HAP-1 (cell line): ENCODE data around the gene TNKS1BP1.
A peak's percentile ranks its signal among the peaks of the same experiment; 100 is the strongest.

Experiments used
- DNase-seq, 2 experiments: peaks; one replicate each; pipeline ENCODE4 v3.0.0-alpha.2; 2016 to 2020; ENCODE audit warnings: low spot score in 2 of 2
- H3K27me3 ChIP-seq: fragments of 250-450 bp; sonication (Bioruptor Pico); 2 replicates; pipeline ENCODE4 v1.5.1; 2020; ENCODE audit warnings: low read depth, mild to moderate bottlenecking, moderate library complexity
- H3K36me3 ChIP-seq: fragments of 250-450 bp; sonication (Bioruptor Pico); replicated peaks from 2 replicates; pipeline ENCODE4 v1.5.1; 2020; ENCODE audit warnings: mild to moderate bottlenecking
- H3K4me1 ChIP-seq: fragments of 250-450 bp; sonication (Bioruptor Pico); 2 replicates; pipeline ENCODE4 v1.5.1; 2020; ENCODE audit warnings: mild to moderate bottlenecking
- H3K4me3 ChIP-seq: fragments of 250-450 bp; sonication (Bioruptor Pico); 2 replicates; pipeline ENCODE4 v1.5.1; 2020; ENCODE audit warnings: mild to moderate bottlenecking, moderate library complexity
- H3K9me3 ChIP-seq: fragments of 250-450 bp; sonication (Bioruptor Pico); 2 replicates; pipeline ENCODE4 v1.5.1; 2020; ENCODE audit warnings: mild to moderate bottlenecking, moderate library complexity
- in situ Hi-C: fragments of 300-500 bp; cut with MboI; formaldehyde crosslinking; loops from 3 replicates; pipeline ENCODE4 v1.14.3; 2020; ENCODE audit warnings: low sequenced_read_pairs, inconsistent platforms, mixed read lengths

Gene TNKS1BP1

GRCh38 chr11:57276169-57276970, 48.4 kb downstream of the TNKS1BP1 start:
- DNase-seq, result no peak
- Histone ChIP-seq H3K9me3 (no peaks in the 10 kb centered on the region), H3K27me3 (no peaks in the 10 kb centered on the region), H3K36me3 (no peaks in the 10 kb centered on the region), H3K4me1 (peaks cover 13% of the 10 kb centered on the region), H3K4me3 (no peak overlapping the region)
- in situ Hi-C loops, result no loop called here

GRCh38 chr11:57275582-57275981, 49.2 kb downstream of the TNKS1BP1 start:
- no peak for DNase-seq
- H3K36me3 ChIP-seq, result no peaks in the 10 kb centered on the region
- H3K4me1 ChIP-seq, result peaks cover 13% of the 10 kb centered on the region
- H3K4me3 ChIP-seq, result no peak overlapping the region
- no peaks in the 10 kb centered on the region for H3K9me3 ChIP-seq
- in situ Hi-C loops, result no loop called here
- H3K27me3 ChIP-seq, result no peaks in the 10 kb centered on the region

DNA sequence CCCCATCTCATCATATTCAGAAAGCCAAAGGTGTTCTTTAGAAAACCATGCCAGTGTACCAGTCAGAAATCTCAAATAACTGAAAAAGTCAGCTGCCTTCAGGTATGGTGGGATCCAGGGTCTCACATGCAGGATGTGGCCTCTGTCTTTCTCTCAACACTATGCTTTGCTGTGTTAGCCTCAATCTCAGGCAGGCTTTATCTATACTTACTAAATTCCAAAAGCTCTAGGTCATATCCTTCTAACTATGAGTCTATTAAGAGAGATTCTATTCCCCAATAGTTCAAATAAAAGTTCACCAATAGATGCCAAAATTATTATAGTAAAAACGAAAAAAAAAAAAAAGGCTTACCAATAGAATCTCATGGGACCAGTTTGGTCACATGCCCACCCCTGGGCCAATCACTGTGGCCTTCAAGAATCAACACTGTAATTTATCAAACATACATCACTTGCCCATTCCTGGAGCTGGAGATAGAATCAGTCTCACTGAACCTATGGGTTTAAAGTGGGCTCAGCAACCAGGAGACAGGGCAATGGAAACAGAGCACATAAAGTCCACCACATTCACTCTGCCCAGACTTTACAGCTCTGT, 49.8 kb downstream of the TNKS1BP1 start:
- no peaks in the 10 kb centered on the region for H3K36me3 ChIP-seq
- in situ Hi-C loops, result no loop called here
- no peaks in the 10 kb centered on the region for H3K9me3 ChIP-seq
- peaks cover 13% of the 10 kb centered on the region for H3K4me1 ChIP-seq
- H3K4me3 ChIP-seq, result no peak overlapping the region
- no peaks in the 10 kb centered on the region for H3K27me3 ChIP-seq
- DNase-seq, result no peak

- no peak for DNase-seq
- Histone ChIP-seq H3K4me1 (peaks cover 13% of the 10 kb centered on the region), H3K27me3 (no peaks in the 10 kb centered on the region), H3K36me3 (no peaks in the 10 kb centered on the region), H3K4me3 (no peak overlapping the region), H3K9me3 (no peaks in the 10 kb centered on the region)
- in situ Hi-C loops, result no loop called here
These were observed 51.2 kb downstream of the TNKS1BP1 start for GRCh38 chr11:57273448-57274058.

DNA sequence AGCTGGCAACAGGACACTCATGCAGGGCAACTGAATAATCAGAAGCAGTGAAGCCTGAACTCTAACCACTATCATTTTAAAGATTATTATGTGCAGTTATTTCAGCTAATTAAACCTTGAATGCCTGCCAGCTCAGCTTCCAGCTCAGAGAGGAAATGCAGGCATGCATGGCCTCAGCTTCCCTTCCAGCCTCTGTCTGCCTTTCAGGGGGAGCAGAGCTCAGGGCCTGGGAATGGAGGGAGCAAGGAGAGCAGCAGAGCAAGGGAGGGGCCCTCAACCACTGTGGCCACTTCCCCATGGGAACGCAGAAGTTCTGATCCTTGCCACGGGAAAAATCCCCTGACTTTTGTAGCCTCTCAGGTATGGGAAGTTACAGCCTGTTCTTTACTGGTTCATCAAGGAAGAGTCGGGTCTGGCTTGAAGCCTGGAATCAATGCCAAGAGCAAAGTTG, 55.2 kb downstream of the TNKS1BP1 start:
- Histone ChIP-seq H3K27me3 (no peaks in the 10 kb centered on the region), H3K4me1 (no peaks in the 10 kb centered on the region), H3K36me3 (no peaks in the 10 kb centered on the region), H3K4me3 (no peak overlapping the region), H3K9me3 (no peaks in the 10 kb centered on the region)
- no peak for DNase-seq
- in situ Hi-C loops, result no loop called here

GRCh38 chr11:57266157-57266556, 58.6 kb downstream of the TNKS1BP1 start:
- H3K9me3 ChIP-seq, result no peaks in the 10 kb centered on the region
- peaks cover 30% of the 10 kb centered on the region for H3K4me1 ChIP-seq
- in situ Hi-C loops, result no loop called here
- H3K4me3 ChIP-seq, result no peak overlapping the region
- DNase-seq, result no peak
- H3K36me3 ChIP-seq, result no peaks in the 10 kb centered on the region
- H3K27me3 ChIP-seq, result no peaks in the 10 kb centered on the region

DNA sequence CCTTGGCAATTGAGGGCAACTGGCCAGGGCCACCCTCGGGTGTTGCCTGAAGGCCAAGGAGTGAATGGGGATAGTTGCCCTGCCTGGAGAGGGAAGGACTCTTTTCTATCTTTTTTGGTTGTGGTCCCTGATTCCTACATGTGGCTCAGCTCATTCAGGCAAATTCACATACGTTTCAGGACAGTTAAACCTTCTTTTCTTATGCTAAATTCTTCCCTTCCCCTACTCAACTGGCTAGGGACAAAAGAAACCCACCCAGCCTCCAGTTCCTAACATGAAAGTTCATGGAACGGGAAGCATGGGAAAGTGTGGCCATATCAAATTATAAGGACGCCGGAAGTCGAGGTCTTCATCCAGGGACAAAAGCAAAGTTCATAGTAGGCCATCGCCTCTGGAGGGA, 61.4 kb downstream of the TNKS1BP1 start:
- H3K9me3 ChIP-seq, result no peaks in the 10 kb centered on the region
- peaks cover 30% of the 10 kb centered on the region for H3K4me1 ChIP-seq
- in situ Hi-C loops, result no loop called here
- H3K36me3 ChIP-seq, result no peaks in the 10 kb centered on the region
- no peaks in the 10 kb centered on the region for H3K27me3 ChIP-seq
- H3K4me3 ChIP-seq, result peak overlapping the region; percentile 23
- DNase-seq, result peak; percentile 71 to 87

DNA sequence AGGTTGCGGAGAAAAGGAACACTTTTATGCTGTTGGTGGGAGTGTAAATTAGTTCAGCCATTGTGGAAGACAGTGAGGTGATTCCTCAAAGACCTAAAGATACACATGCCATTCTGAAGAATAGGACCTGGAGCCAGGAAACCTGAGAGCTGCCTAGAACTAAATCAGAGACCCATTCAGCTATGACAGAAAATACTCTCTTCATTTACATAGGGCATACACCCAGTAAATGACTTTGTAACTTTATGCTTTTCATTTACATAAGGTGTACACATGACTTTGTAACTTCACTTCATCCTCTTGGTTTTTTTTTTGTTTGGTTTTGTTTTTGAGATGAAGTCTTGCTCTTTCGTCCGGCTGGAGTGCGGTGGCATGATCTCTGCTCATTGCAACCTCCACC, 62.6 kb downstream of the TNKS1BP1 start:
- no peaks in the 10 kb centered on the region for H3K9me3 ChIP-seq
- in situ Hi-C loops, result no loop called here

DNA sequence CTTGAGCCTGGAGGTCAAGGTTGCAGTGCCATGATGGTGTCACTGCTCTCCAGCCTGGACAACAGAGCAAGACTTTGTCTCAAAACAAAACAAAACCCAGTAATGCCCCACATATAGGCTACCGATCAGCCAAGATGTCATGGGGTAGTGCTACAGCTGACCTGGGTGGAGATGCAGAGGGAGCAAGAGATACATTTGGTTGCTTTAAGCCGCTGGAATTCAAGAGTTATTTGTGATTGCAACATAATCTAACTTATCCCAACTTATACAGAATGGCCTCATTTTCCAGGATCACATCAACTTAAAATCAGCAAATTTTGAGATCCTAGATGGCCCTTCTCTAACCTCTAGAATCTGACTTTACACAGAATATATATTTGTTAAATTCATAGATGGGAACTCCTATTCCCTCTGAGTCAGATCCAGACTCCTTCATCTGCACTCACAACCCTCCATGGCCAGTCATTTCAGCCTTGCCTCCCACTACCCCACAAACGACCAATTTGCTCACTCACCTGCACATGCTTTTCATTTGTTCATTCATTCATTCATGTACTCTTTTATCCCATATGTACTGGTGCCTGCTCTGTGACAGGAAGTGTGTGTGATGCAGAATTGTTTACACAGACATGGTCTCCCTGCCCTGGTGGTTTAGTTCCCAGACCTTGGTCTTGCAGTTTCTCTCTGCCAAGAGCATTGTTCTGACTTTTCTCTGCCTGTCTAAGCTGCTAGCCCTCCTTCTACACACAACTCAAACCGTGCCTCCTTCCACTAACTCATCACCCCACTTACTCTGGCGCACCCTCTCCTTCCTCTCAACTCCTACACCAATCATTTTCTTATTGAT, 63.6 kb downstream of the TNKS1BP1 start:
- peaks cover 34% of the 10 kb centered on the region for H3K4me1 ChIP-seq
- in situ Hi-C loops, result no loop called here
- H3K4me3 ChIP-seq, result no peak overlapping the region
- H3K27me3 ChIP-seq, result no peaks in the 10 kb centered on the region
- 0 out of 2 replicates have a peak, but pooled peaks cover 4% of the 10 kb centered on the region for H3K9me3 ChIP-seq
- no peaks in the 10 kb centered on the region for H3K36me3 ChIP-seq
- no peak for DNase-seq

More for the DNA sequence above, 62.6 kb downstream of the TNKS1BP1 start:
- no peaks in the 10 kb centered on the region for H3K27me3 ChIP-seq
- peak in 1 of 2 experiments; percentile 31 for DNase-seq
- H3K4me1 ChIP-seq, result peaks cover 30% of the 10 kb centered on the region
- no peak overlapping the region for H3K4me3 ChIP-seq
- no peaks in the 10 kb centered on the region for H3K36me3 ChIP-seq

GRCh38 chr11:57256119-57256518, 68.6 kb downstream of the TNKS1BP1 start:
- peaks cover 4% of the 10 kb centered on the region; the same call in 1 of the 2 replicates for H3K4me1 ChIP-seq
- peaks cover 24% of the 10 kb centered on the region; the same call in 1 of the 2 replicates for H3K27me3 ChIP-seq
- in situ Hi-C loops, result no loop called here
- 0 out of 2 replicates have a peak, but pooled peaks cover 4% of the 10 kb centered on the region for H3K9me3 ChIP-seq
- DNase-seq, result no peak
- H3K4me3 ChIP-seq, result no peak overlapping the region
- H3K36me3 ChIP-seq, result no peaks in the 10 kb centered on the region

GRCh38 chr11:57255618-57256017, 69.1 kb downstream of the TNKS1BP1 start:
- in situ Hi-C loops, result no loop called here
- DNase-seq, result no peak
- no peak overlapping the region for H3K4me3 ChIP-seq

DNA sequence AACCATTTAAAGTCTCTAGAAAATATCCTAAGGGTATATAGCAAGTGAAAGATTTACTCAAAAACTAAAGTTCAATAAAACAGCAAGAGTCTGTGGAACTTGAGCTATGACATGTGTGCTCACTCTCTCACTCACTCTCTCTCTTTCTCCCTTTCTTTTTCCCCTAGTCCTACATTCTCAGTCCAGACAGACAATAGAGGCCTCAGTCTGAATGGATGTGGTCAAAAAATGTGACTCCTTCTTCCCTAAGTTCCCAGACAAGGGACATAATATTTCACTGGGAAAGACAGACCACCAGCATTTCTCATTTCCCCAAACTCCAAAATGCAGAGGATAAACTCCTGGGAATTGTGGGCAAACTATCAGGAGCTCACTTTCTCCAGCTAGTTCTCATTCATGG, 70.1 kb downstream of the TNKS1BP1 start:
- no peak for DNase-seq
- 0 out of 2 replicates have a peak, but pooled peaks cover 4% of the 10 kb centered on the region for H3K9me3 ChIP-seq
- H3K27me3 ChIP-seq, result peaks cover 24% of the 10 kb centered on the region; the same call in 1 of the 2 replicates
- no peaks in the 10 kb centered on the region for H3K36me3 ChIP-seq
- in situ Hi-C loops, result no loop called here
- peaks cover 4% of the 10 kb centered on the region; the same call in 1 of the 2 replicates for H3K4me1 ChIP-seq
- no peak overlapping the region for H3K4me3 ChIP-seq

More at GRCh38 chr11:57255618-57256017, 69.1 kb downstream of the TNKS1BP1 start:
- H3K36me3 ChIP-seq, result no peaks in the 10 kb centered on the region
- 0 out of 2 replicates have a peak, but pooled peaks cover 4% of the 10 kb centered on the region for H3K9me3 ChIP-seq
- H3K4me1 ChIP-seq, result peaks cover 4% of the 10 kb centered on the region; the same call in 1 of the 2 replicates
- peaks cover 24% of the 10 kb centered on the region; the same call in 1 of the 2 replicates for H3K27me3 ChIP-seq

DNA sequence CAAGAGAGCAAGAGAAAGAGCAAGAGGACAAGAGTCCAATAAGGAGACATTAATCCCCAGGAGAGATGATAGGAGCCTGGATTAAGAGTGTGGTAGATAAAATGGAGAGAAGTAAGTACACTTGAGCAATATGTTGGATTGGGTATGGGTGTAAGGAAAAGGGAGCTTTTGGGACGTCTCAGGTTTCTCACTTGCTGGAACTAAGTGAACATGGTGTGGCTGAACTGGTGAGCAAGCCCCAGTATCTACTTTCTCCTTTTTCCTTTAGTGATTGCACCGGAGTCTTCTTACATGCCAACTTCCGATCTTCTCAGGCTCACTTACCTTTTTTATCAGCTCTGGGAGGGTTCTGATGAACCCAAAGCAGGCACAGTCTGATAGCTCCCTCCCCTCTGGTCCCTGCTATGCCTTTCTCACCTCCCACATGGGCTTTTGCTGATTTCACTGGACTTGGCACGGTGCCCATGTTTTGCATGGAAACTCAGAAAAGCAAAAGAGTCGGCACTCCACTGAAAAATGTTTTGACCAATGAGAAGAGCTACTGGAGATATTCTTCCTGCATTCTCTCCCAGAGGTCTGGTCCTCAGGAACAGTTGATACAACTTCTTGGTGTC, 73.2 kb downstream of the TNKS1BP1 start:
- peak in 1 of 2 experiments; percentile 38 for DNase-seq
- H3K36me3 ChIP-seq, result no peaks in the 10 kb centered on the region
- no peaks in the 10 kb centered on the region for H3K4me1 ChIP-seq
- H3K27me3 ChIP-seq, result peaks cover 24% of the 10 kb centered on the region; the same call in 1 of the 2 replicates
- H3K9me3 ChIP-seq, result 0 out of 2 replicates have a peak, but pooled peaks cover 2% of the 10 kb centered on the region
- no peak overlapping the region for H3K4me3 ChIP-seq
- in situ Hi-C loops, result no loop called here
